HG03066 (cell line): ENCODE measurements around the gene TBCD.
"Not testable (repeated sequence)": the region's sequence is repeated elsewhere in the genome, so short reads cannot be mapped to it uniquely, and the experiment has no call there.

ENCODE experiments used
- ATAC-seq: cut with Tn5 transposase; IDR thresholded peaks from one replicate; pipeline ENCODE4 v1.9.1; 2021; ENCODE audit warnings: low read depth; ENCODE audit not compliant: unreplicated experiment

The TBCD gene

GRCh38 chr17:82754297-82755208 lies 2.7 kb downstream of the TBCD start:
- ATAC-seq: no peak

GRCh38 chr17:82756166-82756565 lies 4.3 kb downstream of the TBCD start:
- no peak for ATAC-seq

- ATAC-seq: no peak
These were observed 13.5 kb downstream of the TBCD start for GRCh38 chr17:82765371-82765770.

GRCh38 chr17:82767041-82767754 lies 15.3 kb downstream of the TBCD start:
- ATAC-seq: no peak

- no peak for ATAC-seq
These were observed 17.2 kb downstream of the TBCD start for GRCh38 chr17:82769041-82769440.

- no peak for ATAC-seq
These were observed 20.2 kb downstream of the TBCD start for GRCh38 chr17:82772026-82772425.

- not testable (repeated sequence) for ATAC-seq
These were observed 22.6 kb downstream of the TBCD start for GRCh38 chr17:82774456-82774855.

- no peak for ATAC-seq
These were observed 23.3 kb downstream of the TBCD start for GRCh38 chr17:82775001-82775823.

- ATAC-seq: no peak
These were observed 24.6 kb downstream of the TBCD start for GRCh38 chr17:82776454-82776853.

- ATAC-seq: not testable (repeated sequence)
These were observed 26.0 kb downstream of the TBCD start for GRCh38 chr17:82777778-82778375.

GRCh38 chr17:82779541-82779940 lies 27.7 kb downstream of the TBCD start:
- no peak for ATAC-seq

GRCh38 chr17:82780195-82780594 lies 28.3 kb downstream of the TBCD start:
- no peak for ATAC-seq

GRCh38 chr17:82780971-82781893 lies 29.4 kb downstream of the TBCD start:
- ATAC-seq: no peak

GRCh38 chr17:82781894-82782274 lies 30.0 kb downstream of the TBCD start:
- ATAC-seq: no peak

GRCh38 chr17:82782657-82783207 lies 30.9 kb downstream of the TBCD start:
- ATAC-seq: no peak

- no peak for ATAC-seq
These were observed 31.6 kb downstream of the TBCD start for GRCh38 chr17:82783498-82783897.

GRCh38 chr17:82785581-82785980 lies 33.7 kb downstream of the TBCD start:
- not testable (repeated sequence) for ATAC-seq

- ATAC-seq: no peak
These were observed 34.6 kb downstream of the TBCD start for GRCh38 chr17:82786427-82786826.
